ENCODE data around the gene ZC3H12C.
A peak's percentile ranks its signal among the peaks of the same experiment; 100 is the strongest.
"Not testable (repeated sequence)": the region's sequence is repeated elsewhere in the genome, so short reads cannot be mapped to it uniquely, and the experiment has no call there.

The ZC3H12C gene

DNA sequence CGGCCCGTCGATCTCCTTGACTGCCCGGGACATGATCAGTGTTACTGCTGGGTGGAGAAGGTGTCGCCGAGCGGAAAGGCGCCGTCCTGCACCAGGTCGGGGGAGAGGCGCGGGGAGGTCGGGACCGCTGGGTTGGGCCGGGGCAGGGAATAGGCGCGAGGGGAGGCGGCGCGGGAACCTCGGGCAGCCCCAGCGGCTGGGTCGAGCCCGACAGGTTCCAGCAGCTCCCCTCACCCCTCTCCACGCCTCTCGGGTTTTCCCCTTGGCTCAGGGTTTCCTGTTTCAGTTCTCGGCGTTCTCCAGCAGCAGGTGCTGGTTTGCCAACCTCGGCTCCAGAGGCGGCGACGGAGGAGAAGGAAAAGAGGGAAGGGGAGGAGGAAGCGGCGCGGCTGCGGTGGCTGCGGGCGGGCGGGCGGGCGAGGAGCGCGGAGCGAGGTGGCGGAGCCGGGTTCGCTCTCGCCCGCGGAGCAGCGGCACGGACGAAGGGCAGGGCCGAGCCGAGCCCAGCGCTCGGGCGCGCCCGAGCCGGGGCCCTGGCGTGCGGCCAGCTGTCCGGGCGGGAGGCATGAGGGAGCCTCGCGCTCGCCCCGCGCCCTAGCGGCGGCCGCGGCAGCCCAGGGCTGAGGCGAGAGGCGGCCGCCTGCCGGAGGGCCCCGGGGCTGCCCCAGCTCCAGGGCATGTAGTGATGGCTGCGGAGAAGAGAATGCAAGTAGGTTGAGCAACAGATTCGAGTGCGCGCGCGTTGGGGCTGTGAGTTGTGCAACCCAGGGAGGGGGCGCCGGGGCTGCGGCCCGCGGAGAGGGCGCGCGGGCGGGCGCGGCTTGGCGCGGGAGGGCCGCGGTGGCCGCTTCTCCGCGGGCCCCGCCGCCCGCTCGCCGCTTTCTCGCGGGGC, at the start of gene ZC3H12C:
Gene ZC3H12C (plus strand): TSS at position 878 of the 892 bp plus-strand sequence. CDS start 20 bp downstream, outside the sequence.
- DNase-seq, result peak; percentile 89

DNA sequence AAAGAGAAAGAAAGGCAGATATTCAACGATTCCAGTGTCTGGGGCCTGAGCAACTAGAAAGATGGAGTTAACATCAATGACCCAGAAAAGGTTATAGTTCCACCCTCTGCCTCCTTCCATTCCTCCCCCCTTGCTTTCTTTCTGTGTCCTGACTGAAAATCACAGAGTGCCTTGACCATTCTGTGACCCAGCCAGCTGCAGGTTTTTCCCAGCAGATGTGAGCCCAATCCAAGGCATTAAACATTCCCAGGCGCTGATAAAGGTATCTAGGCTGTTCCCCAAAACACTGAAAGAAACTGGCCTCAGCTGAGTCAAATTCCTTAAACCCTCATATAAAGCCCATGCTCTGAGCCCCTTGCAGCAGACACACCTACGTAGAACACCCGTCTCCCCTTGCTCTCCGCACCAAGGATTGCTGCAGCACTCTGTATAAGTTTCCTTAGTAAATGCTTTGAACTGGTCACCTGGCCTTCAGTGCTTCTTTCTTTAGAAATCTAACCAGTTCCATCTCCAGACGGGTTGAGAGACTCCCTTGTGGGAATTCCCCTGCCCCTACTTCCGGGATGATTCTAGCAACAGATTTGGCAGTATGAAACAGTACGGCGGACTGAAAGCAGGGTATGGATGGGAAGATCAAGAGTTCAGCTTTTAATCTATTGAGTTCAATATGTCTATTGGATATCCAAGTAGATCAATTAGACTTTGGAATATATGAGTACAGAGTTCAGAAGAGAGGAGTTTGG, 48.8 kb upstream of the ZC3H12C start:
- no peak for DNase-seq

DNA sequence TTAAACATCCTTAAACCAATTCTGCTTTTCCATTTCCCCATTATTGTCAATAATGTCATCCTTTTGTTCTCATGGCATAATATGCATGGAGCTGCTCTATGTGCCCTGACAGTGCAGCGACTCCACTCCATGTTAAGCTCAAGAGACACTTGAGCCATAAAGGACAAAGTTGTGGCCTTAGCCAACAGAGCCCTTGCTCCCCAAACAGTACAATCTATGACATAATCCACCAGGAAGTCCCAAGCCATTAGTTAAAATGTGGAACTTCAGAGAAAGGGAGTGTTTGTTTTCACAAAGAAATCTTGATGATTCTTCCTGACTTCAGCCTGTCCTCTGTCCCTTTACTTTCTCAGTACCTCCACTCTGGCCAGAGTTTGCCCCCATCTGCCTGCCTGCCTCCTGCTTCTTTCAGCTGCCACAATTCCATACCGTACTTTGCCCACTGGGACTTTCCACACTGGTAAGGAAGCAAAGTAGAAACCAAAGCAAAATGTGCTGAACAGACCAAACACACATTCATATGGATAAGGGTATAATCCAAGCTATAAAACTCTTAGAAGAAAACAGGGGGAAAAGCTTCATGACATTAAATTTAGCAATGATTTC, 46.3 kb upstream of the ZC3H12C start:
- DNase-seq, result no peak

DNA sequence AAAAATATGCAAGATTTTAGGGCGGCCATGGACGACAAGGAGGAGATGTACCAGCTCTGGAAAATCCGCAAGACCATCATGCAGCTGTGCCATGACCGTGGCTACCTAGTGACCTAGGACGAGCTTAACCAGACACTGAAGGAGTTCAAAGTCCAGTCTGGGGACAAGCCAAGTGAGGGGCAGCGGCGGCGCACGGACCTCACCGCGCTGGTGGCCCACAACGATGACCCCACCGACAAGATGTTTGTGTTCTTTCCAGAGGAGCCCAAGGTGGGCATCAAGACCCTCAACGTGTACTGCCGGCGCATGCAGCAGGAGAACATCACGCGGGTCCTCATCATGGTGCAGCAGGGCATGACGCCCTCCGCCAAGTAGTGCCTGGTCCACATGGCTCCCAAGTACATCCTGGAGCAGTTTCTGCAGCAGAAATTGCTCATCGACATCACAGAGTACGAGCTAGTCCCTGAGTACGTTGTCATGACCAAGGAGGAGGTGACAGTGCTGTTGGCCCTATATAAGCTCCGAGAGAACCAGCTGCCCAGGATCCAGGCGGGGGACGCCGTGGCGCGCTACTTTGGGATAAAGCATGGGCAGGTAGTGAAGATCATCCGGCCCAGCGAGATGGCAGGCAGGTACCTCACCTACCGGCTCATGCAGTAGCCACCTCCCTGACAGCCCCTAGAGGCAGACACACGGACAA, 43.5 kb upstream of the ZC3H12C start:
- no peak for DNase-seq

DNA sequence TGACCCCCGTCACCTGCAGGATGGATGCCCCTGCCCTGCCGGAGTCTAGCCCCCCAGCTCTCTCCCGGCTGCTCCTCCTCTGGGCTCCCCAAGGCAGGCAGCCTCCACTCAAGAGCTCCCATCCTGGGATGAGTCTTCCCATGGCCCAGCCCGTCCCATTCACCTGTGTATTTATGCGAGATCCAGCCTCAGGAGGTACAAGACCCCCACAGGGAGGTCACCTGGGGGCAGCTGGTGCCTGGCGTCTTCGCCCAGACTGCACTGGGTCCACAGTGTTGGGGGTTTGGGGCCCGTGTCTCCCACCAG, 43.0 kb upstream of the ZC3H12C start:
- no peak for DNase-seq

DNA sequence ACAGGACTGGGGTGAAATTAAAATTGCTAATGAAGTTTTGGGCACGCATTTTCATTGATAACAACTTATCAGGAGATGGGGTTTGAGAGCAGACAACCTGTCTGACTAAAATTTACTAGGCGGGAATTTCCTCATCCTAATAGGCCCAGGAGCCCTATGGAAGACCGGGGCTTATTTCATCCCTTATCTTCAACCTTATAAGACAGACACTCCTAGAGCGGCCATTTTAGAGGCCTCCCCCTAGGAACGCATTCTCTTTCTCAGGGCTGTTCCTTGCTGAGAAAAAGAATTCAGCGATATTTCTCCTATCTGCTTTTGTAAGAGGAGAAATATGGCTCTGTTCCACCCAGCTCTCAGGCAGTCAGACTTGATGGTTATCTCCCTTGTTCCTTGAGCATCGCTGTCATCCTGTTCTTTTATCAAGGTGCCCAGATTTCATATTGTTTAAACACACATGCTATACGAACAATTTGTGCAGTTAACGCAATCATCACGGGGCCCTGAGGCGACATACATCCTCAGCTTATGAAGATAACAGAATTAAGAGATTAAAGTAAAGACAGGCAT, 39.3 kb upstream of the ZC3H12C start:
- DNase-seq, result no peak

DNA sequence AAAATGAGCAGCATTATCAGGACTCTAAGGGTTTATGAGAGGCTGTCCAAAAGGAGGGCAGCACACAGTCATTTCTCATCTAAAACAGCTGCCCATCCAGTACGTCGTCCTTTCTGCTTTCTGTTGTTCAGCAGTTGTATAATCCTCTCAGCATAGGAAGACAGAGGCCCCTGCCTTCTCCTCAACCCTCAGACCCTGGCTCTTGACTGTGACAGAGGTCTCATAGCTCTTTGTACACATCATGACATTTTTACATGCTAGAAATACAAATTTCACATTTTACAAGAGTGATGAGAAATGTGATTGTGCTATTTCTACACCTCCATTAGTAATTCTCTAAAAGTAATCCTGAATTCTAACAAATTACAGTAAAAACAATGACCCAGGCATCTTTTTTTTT, 36.2 kb upstream of the ZC3H12C start:
- DNase-seq, result no peak

DNA sequence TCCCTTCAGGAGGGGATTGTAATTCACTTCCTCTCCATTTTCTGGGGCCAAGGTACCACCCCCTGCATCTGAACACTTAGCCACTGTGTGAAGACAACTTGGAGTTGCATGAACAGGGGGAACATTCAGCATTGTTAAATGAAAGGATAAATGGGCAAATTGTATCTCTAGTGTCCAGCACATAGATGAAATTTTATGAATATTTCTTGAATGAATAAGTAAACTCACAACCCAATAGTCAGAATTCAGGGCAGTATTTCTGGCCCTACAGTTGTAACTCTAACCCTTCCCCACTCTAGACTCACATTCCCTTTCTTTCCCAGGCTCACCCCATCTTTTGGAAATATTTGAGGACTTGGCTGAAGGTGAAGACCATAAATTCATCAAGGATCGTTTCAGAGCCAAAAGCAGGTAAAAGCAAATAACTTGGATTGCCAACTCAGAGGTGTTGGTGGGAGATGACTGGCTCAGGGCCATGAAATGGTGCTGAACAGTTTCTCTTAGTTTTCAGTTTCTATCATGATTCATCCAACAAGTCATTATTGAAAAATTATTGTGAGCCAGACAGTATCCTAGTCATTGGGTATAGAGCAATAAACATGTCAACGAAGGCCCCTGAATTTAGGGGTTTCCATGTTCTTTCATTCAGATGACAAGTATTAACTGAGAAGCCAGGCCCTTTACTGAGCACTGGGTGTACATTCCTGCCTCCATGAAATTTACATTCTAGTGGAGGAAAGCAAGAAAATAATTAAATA, 33.3 kb upstream of the ZC3H12C start:
- no peak for DNase-seq

DNA sequence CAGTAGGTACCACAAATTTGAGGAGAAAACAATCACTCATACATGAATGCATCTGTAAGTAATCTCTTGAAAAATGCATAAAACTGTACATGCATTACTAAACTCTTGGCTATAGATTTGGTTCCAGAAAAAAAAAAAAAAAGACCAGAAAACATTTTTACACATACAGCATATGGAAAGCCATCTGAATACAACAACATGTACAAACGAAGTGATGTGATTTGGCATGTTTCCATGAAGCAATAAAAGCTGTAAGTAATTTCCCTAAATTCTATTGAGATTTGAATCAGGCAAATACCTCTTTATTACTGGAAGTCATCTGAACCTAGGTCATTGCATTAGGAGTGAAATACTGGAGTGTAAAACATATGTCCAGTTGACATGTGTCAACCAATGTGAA, 31.9 kb upstream of the ZC3H12C start:
- DNase-seq, result no peak

DNA sequence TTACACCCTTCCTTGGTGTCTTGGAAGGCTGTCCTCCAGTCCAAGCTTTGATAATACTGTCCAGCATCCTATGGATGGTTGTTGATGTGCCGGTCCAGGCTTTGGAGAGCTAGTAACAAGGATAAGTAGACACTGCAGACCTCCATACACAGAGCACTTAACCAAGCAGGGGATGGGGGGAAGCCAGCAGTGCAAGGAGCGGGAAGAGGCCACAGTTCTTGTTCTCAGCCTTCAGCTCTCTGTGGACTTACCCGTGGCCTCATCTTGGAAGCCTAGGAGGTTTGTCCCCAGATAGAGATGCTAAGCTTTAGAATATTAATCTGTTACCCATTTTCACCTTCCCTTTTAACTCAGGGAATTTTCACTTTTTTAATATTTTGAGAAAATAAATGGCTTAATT, 30.9 kb upstream of the ZC3H12C start:
- DNase-seq, result no peak

DNA sequence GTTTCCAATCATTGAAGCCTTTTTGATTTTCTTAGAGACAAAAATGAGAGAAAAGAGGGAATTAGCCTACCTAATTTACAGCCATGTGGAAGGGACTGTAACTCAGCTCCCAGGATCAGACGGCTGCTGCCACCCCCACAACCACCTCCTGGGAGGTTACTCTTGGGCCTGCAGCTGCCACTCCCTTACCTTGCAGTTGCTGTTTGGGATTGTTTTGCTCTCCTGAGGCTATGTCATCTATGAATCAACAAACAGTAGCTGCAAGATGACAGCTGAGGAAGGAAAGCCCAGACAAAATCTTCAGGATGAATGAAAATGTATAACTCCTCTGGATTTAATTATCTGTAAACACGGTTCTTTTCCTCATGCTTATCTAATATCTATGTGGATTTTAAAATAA, 28.0 kb upstream of the ZC3H12C start:
- DNase-seq, result peak; percentile 4

DNA sequence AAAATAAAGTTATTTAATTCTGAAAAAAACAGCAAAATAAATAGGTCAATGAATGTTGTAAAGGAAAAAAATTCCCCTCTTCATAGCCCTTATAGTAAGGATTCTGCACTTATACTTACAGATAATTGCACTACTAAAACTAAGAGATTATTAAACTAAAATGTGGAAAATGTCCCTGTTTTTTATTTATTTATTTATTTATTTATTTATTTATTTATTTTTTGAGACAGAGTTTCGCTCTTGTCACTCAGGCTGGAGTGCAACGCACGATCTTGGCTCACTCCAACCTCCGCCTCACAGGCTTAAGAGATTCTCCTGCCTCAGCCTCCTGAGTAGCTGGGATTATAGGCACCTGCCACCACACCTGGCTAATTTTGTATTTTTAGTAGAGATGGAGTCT, 25.2 kb upstream of the ZC3H12C start:
- DNase-seq, result not testable (repeated sequence)

DNA sequence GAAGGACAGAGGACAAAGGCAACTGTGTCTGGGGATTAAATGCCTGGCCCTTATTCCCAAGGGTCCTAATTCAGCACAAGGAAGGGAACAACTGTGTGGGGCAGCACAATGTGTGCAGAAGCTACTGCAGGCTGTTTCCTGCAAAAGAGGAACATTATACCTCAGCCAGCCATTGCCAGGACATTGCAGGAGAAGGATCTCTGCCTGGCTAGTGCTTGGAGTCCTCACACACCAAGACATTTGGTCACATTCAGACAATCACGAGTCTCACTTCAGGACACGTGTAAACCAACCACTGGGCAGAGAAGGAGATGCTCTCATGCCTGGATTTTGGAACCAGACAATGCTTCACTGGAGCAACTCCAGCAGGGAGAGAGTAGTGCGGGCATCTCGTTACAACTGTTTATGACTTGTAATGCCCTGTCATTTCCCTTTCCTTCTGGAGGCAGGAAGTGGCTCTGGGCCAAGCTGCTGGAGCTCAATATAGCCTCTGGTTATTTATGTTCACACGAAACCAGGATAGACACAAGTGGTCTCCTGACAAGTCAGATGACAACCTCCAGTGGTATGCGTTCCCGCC, 23.9 kb upstream of the ZC3H12C start:
- peak; percentile 7 for DNase-seq

DNA sequence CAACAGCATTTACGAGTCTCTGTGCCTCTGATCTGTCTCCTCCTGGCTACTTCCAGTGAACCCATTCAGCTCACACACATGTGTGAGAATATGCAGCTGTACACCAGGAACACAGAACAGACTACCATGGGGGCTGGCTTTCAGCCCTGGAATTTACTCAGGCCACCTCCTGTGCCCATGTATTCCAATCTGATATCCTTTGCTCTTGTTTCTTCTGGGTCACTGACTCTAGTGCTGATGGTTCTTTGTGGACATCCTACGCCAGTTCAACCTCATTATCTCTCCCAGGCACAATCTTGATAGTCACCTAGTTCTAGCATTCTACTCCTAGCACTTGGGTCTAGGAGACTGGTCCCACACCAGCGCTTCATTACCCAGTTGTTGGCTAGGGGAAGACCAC, 23.0 kb upstream of the ZC3H12C start:
- no peak for DNase-seq

DNA sequence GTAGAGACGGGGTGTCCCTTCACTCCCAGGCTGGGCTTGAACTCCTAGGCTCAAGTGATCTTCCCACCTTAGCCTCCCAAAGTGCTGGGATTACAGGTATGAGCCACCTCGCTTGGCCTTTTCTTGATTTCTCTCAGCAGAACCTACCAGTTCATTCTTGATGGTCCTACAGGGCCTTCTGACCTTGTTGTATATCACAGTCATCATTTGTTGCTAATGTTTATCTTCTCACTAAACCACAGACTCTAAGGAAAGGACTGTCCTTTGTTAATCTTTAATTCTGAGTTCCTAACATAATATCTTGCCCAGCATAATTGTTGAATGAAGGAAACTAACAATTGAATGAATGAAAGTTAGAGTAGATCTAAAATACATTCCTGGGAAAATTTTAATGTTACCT, 22.0 kb upstream of the ZC3H12C start:
- no peak for DNase-seq

DNA sequence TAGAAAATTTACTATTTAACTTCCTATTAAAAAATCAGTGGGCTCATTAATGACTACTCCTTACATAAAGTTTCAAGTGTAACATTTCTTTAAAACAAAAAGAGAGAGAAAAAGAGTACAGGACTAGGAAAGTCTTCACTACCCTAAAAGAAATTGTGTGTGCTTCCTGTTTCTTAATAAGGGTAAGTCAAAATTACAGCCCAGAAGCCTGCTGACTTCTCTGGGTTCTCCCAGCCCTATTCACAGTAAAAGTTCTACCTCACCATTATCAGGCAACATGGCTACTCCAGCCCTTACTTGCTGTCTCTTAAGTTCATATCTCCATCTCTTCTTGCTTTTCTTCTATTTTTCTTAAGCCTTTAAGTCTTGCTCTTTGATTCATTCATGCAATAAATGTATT, 20.3 kb upstream of the ZC3H12C start:
- no peak for DNase-seq

DNA sequence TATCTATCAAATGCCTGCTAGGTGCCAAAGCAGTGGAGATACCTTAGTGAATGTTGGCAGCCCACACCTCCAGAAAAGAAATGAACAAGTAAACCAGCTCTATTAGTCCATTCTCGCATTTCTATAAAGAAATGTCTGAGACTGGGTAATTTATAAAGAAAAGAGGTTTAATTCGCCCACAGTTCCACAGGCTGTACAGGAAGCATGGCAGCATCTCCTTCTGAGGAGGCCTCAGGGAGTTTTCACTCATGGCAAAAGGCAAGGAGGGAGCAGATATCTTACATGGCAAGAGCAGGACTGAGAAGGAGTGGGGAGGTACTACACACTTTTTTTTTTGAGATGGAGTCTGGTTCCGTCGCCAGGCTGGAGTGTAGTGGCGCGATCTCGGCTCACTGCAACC, 18.7 kb upstream of the ZC3H12C start:
- no peak for DNase-seq

DNA sequence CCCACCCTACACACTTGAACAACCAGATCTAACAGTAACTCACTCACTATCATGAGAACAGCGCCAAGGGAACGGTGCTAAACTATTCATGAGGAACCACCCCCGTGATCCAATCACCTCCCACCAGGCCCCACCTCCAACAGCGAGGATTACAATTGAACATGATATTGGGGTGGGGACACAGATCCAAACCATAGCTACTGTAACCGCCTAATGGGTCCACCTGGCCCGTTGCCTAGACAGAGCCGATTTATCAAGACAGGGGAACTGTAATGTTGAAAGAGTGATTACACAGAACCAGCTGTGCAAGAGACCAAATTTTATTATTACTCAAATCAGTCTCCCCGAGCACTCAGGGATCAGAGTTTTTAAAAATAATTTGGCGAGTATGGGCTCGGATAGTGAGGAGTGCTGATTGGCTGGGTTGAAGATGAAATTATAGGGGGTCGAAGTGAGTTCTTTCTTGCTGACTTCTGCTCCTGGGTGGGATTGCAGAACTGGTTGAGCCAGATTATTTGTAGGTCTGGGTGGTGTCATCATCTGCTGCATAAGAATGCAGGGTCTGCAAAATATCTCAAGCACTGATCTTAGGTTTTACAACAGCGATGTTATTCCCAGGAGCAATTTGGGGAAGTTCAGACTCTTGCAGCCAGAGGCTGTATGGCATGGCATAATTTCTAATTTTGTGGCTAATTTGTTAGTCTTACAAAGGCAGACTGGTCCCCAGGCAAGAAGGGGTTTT, 17.9 kb upstream of the ZC3H12C start:
- no peak for DNase-seq

DNA sequence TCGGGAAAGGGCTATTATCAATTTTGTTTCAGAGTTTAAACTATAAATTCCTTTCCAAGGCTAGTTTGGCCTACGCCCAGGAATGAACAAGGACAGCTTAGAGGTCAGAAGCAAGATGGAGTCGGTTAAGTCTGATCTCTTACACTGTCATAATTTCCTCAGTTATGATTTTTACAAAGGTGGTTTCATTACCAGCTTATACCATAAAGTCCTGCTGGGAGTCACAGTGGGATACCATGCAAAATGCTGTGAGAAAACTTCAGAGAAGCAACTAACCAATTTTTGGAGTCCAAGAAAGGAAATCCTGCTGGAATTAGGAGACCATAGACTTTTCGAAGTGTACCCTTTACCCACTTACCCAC, 17.4 kb upstream of the ZC3H12C start:
- DNase-seq, result no peak

DNA sequence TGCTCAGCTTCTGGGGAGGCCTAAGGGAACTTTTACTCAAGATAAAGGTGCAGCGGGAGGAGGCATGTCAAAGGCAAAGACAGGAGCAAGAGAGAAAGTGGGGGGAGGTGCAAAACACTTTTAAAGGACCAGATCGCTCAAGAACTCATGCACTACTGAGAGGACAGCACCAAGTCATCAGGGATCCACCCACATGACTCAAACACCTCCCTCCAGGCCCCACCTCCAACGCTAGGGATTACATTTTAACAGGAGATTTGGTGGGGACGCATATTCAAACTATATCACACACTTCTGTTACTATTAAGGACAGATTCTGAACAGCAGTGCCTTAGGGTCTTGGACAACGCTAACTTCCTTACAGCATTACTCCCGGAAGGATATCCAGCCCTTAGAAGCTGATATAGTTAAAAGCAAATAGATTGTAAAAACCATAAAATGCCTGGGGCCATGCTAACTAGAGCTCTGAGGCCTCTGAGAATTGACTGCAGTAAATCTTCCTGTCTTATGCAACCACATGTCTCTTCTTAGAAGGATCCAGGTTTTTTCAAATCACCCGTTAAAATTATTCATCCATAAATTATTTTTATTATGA, 16.7 kb upstream of the ZC3H12C start:
- DNase-seq, result peak; percentile 28

DNA sequence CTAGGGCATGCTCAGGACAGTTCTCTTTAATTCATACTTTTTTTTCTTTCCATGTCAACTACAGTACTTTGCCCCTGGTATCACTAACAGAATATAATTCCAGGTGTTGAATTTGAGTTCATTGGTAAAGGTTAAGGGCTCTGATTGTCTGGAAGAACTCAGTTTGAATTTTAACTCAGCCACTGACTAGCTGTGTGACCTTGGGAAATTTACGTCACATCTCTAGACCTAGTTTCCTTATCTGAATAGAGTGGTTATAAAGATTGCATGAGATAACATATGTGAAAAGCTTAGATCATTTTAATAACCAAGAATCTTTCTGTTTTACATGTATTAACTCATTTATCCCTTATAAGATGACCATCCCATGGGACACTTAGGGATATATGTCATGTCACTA, 15.8 kb upstream of the ZC3H12C start:
- DNase-seq, result no peak

All from NCI-H146 (cell line).